OCI-LY3 (cell line): ENCODE results near the gene CRIM1.

Experiments
- CTCF ChIP-seq: fragments of 200-600, 300-600 bp; sonication (generic); IDR thresholded peaks from 2 replicates; pipeline ENCODE4 v1.5.1; 2014; ENCODE audit warnings: antibody characterized with exemption, low read length, low read depth
- EZH2phosphoT487 ChIP-seq: fragments of 200-600 bp; shearing (Covaris generic); IDR thresholded peaks from 2 replicates; pipeline ENCODE4 v1.6.1; 2018; ENCODE audit warnings: antibody characterized with exemption, mixed run types, low read depth

DNA sequence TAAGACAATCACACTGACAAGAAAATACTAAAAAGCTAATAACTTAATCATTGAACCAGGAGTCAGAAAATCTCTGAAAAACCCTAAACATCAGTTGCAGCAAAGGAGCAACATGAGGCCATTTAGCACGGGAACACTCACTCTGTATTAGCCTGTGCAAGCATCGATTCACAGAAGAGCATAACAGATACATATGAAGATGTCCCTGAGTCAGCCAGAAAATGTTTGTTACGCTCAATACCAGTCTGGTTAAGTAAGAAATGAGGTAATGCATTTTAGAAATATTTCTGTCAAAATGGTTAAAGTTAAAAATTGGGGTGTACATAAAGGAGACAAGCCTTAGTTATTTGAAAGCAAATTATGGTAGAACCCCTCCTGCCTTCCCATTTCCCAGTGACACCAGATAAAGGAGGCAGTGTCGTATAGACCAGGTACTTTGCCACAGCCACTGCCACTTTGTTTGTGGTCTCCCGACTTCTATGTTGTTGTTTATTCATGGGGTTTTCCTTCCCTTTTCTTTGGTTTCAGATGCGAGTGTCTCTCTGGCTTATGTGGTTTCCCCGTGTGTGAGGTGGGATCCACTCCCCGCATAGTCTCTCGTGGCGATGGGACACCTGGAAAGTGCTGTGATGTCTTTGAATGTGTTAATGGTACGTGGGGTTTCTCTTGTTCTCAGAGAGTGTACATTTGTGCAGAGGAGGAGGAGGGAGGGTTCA is 108.6 kb downstream of the CRIM1 start:
- TF ChIP-seq CTCF (no peak), EZH2phosphoT487 (no peak)
